Islet of Langerhans (tissue), 1 donor: ENCODE data around the gene TAS2R50.

ENCODE experiments used
- FAIRE-seq: peaks from one replicate; lab custom pipeline; 2011; peaks lifted over from hg19 to GRCh38; lab: Jason Lieb, UNC

Gene TAS2R50

DNA sequence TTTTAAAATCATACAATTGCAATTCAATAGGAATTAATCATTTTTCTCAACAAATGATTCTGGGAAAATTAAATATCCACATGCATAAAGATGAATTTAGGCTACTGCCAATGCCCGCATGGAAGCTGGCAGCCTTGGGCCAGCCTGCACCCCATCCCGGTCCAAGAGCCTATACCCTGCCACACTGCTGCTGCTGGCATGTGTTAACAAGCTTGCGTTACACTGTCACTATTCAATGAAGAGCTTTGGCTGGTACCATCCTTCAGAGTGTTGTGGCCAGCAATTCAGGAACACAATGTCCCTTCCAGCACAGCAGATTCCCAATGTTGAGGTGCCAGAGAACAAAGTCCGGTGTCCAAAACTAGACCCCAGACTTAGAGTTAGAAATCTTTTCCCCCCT, 34.1 kb downstream of the TAS2R50 start:
- no peak for FAIRE-seq

GRCh38 chr12:10943167-10943566, 43.5 kb downstream of the TAS2R50 start:
- FAIRE-seq, result no peak

- no peak for FAIRE-seq
These were observed 44.6 kb downstream of the TAS2R50 start for GRCh38 chr12:10941916-10942607.

- FAIRE-seq, result no peak
These were observed 45.3 kb downstream of the TAS2R50 start for GRCh38 chr12:10941369-10941768.

- FAIRE-seq, result no peak
These were observed 46.3 kb downstream of the TAS2R50 start for GRCh38 chr12:10940389-10940788.

- no peak for FAIRE-seq
These were observed 47.5 kb downstream of the TAS2R50 start, which contains the start of gene TAS2R14 for GRCh38 chr12:10939163-10939562. TAS2R14 (minus strand) TSS chr12:10939263; CDS start chr12:10939207, 56 bp downstream.

DNA sequence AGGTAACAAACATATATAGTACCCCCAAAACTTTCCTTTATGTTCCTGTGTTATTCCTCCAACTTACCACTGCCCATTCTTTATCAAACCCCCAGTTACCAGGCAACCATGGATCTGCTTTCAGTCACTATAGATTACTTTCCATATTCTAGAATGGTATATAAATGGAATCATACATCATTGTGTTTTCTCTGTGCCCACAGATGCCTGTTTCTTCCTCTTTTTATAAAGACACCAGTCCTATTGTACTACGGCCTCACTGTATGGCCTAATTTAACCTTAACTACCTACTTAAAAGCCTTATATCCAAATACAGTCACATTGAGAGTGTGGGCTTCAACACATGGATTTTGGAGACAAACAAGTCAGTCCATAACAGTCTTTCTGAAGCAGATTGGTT, 50.2 kb downstream of the TAS2R50 start:
- FAIRE-seq, result no peak
